WTC11 (cell line): Measurements from ENCODE around the gene FAM76A. TPM values are rescaled to one million over a fixed set of nuclear protein-coding genes. Genes with fewer than 3 reads are reported as not detected.

Experiments
- ATAC-seq: fragments of 200-7000 bp; cut with Tn5 transposase; 2 replicates; pipeline ENCODE4 v1.10.0; 2021; ENCODE audit warnings: mild to moderate bottlenecking, moderate library complexity
- CTCF ChIA-PET: fragments of 300-600 bp; sonication (Branson Sonifier 250); formaldehyde crosslinking; loops from one replicate; lab custom pipeline; 2021; ENCODE audit warnings: antibody characterized with exemption; lab: Charles Lee
- POLR2A ChIA-PET: fragments of 350-600 bp; sonication (Branson Sonifier 250); formaldehyde crosslinking; loops from one replicate; lab custom pipeline; 2021; ENCODE audit warnings: antibody characterized with exemption; lab: Charles Lee
- DNase-seq: peaks from one replicate; pipeline ENCODE4 v3.0.0; 2021; ENCODE audit warnings: low spot score
- H3K27ac Mint-ChIP-seq: 2 replicates; pipeline ENCODE4 v1.8.0; 2021; ENCODE audit warnings: mixed read lengths
- H3K27me3 Mint-ChIP-seq: 2 replicates; pipeline ENCODE4 v1.8.0; 2021; ENCODE audit warnings: low read depth, mild to moderate bottlenecking, moderate library complexity, mixed read lengths
- H3K36me3 Mint-ChIP-seq: 2 replicates; pipeline ENCODE4 v1.8.0; 2021; ENCODE audit warnings: mixed read lengths
- H3K4me1 Mint-ChIP-seq: 2 replicates; pipeline ENCODE4 v1.8.0; 2022; ENCODE audit warnings: mixed read lengths
- H3K4me3 Mint-ChIP-seq: 2 replicates; pipeline ENCODE4 v1.8.0; 2021; ENCODE audit warnings: mild to moderate bottlenecking, moderate library complexity, mixed read lengths
- H3K9me3 Mint-ChIP-seq: 2 replicates; pipeline ENCODE4 v1.8.0; 2021; ENCODE audit warnings: mixed read lengths
- CREB1 ChIP-seq: sonication (generic); formaldehyde crosslinking; IDR thresholded peaks from 2 replicates; pipeline ENCODE4 v1.8.0; 2023; ENCODE audit warnings: mild to moderate bottlenecking, missing genetic modification reagents
- E2F4 ChIP-seq: sonication (generic); formaldehyde crosslinking; IDR thresholded peaks from 2 replicates; pipeline ENCODE4 v1.8.1; 2022; ENCODE audit warnings: low read depth, mild to moderate bottlenecking, moderate library complexity, missing genetic modification reagents, borderline replicate concordance
- E2F5 ChIP-seq: sonication (generic); formaldehyde crosslinking; IDR thresholded peaks from 2 replicates; pipeline ENCODE4 v1.8.1; 2022; ENCODE audit warnings: mild to moderate bottlenecking, moderate library complexity, missing genetic modification reagents
- IRF1 ChIP-seq: sonication (generic); formaldehyde crosslinking; IDR thresholded peaks from 2 replicates; pipeline ENCODE4 v1.8.0; 2023; ENCODE audit warnings: missing genetic modification reagents
- IRF2 ChIP-seq: sonication (generic); formaldehyde crosslinking; IDR thresholded peaks from 2 replicates; pipeline ENCODE4 v1.8.0; 2022; ENCODE audit warnings: low read depth, missing genetic modification reagents, borderline replicate concordance
- NR2C2 ChIP-seq: sonication (generic); formaldehyde crosslinking; IDR thresholded peaks from 2 replicates; pipeline ENCODE4 v1.8.0; 2022; ENCODE audit warnings: mild to moderate bottlenecking, missing genetic modification reagents
- PREB ChIP-seq: sonication (generic); formaldehyde crosslinking; IDR thresholded peaks from 2 replicates; pipeline ENCODE4 v1.8.1; 2022; ENCODE audit warnings: mild to moderate bottlenecking, missing genetic modification reagents, moderate library complexity, borderline replicate concordance
- SMAD3 ChIP-seq: sonication (generic); formaldehyde crosslinking; IDR thresholded peaks from 2 replicates; pipeline ENCODE4 v1.8.0; 2022; ENCODE audit warnings: missing genetic modification reagents, mild to moderate bottlenecking, borderline replicate concordance
- SOX15 ChIP-seq: fragments of 250-450 bp; sonication (Bioruptor Pico); IDR thresholded peaks from 2 replicates; pipeline ENCODE4 v1.9.0; 2021; ENCODE audit warnings: mild to moderate bottlenecking
- TCF7 ChIP-seq: sonication (generic); formaldehyde crosslinking; IDR thresholded peaks from 2 replicates; pipeline ENCODE4 v1.8.0; 2022; ENCODE audit warnings: mild to moderate bottlenecking, low read depth, missing genetic modification reagents, moderate library complexity
- ZNF121 ChIP-seq: sonication (generic); formaldehyde crosslinking; IDR thresholded peaks from 2 replicates; pipeline ENCODE4 v1.8.0; 2023; ENCODE audit warnings: missing genetic modification reagents
- ZNF396 ChIP-seq: fragments of 250-450 bp; sonication (Bioruptor Pico); IDR thresholded peaks from 2 replicates; pipeline ENCODE4 v1.8.0; 2021; ENCODE audit warnings: mild to moderate bottlenecking, moderate library complexity, borderline replicate concordance
- ZNF423 ChIP-seq: fragments of 250-450 bp; sonication (Bioruptor Pico); IDR thresholded peaks from 2 replicates; pipeline ENCODE4 v2.1.2; 2022; ENCODE audit warnings: mild to moderate bottlenecking, moderate library complexity
- ZNF532 ChIP-seq: fragments of 250-450 bp; sonication (Bioruptor Pico); IDR thresholded peaks from 2 replicates; pipeline ENCODE4 v1.9.0; 2021; ENCODE audit warnings: mild to moderate bottlenecking, borderline replicate concordance
- total RNA-seq: library from RNA; stranded (reverse); gene quantifications from 3 replicates; pipeline ENCODE4 v1.2.3, GENCODE V29; 2021
- TF ChIP-seq, protein P1 (sequence below): sonication (generic); formaldehyde crosslinking; IDR thresholded peaks from 2 replicates; pipeline ENCODE4 v1.8.0; 2023; ENCODE audit warnings: mild to moderate bottlenecking, missing genetic modification reagents
- TF ChIP-seq, protein P2 (sequence below): sonication (generic); formaldehyde crosslinking; IDR thresholded peaks from 2 replicates; pipeline ENCODE4 v1.8.1; 2023; ENCODE audit warnings: mild to moderate bottlenecking, missing genetic modification reagents, moderate library complexity
- TF ChIP-seq, protein P3 (sequence below): sonication (generic); formaldehyde crosslinking; IDR thresholded peaks from 2 replicates; pipeline ENCODE4 v1.8.0; 2022; ENCODE audit warnings: mild to moderate bottlenecking, missing genetic modification reagents

The FAM76A gene
- total RNA-seq, 1 experiment from 2014 or later: 14.5 TPM

DNA sequence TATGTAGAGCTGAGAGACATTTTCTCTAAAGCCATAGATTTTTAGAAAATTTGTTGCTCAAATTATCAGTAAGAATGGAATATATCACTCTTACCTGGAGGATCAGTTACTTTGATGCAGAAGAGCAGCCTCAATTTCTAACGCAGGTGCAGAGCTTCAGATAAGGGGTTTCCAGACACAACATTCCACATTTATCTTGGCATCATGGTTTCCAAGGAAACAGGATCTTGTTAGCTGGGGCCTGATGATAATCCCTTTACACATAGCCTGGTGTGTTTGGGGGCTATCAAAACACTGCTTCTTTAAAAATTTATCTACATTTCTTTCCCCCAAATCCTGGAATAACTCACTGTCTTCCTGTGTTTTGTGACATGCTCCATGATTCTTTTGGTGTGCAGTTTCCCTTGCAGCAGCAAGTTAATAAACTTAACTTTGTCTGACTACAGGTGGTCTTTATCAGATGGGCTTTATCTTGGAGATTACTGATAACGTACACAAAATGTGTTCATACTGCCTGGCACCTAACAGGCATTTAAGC, 44.6 kb downstream of the FAM76A start:
- ATAC-seq: no peak
- H3K9me3 Mint-ChIP-seq: no peaks in the 10 kb centered on the region
- H3K27me3 Mint-ChIP-seq: no peaks in the 10 kb centered on the region
- TF ChIP-seq IRF2: no peak
- DNase-seq: no peak
- POLR2A ChIA-PET: no interaction called here
- no peaks in the 10 kb centered on the region for H3K36me3 Mint-ChIP-seq
- H3K4me3 Mint-ChIP-seq: no peak overlapping the region
- CTCF ChIA-PET: interaction anchor here (0.6 to 1.2 kb wide), 2 partner anchors 65 to 101 kb away, joined by 3 read pairs; no protein-coding TSS in a partner anchor
- peaks cover 12% of the 10 kb centered on the region for H3K4me1 Mint-ChIP-seq
- H3K27ac Mint-ChIP-seq: no peak overlapping the region

DNA sequence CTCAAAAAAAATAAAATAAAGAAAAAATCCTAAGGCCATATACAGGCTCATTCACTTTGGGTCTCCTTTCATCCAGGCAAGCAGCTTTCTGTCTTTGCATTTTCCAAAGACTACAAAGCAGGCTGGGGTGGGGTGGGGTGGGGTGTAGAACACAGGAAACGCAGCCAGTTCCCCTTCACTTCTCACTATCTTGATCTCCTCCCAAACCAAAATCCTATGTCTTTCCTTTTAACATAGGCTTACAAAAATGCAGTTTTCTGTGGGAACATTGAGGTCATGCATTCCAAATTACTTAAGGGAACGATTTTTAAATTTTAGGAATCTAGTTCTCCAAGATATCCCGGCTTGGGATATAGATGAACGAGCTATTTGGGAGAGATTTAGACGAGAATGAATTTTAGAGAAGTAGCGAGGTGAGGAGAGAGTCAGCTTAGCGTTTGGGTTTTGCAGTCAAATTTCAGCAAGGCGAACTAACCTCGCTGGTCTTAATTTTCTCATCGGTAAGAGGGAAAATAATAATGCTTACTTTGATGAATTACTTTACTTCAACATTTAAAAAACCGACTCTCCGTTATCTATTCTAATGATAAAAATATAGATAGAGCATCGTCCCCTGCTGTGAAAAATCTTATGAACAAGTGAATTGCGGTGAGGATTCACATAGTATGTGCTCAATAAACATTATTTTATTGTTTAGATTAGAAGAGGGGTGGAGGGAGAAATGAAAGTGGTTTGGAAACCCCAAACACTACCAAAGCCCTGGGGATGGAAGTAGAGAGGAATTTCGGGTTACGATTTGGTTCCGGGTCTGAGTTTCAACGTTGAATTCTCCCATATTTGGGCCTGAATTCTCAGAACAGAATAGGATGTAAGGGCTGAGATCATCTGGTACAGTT, 46.5 kb downstream of the FAM76A start:
- H3K27me3 Mint-ChIP-seq: no peaks in the 10 kb centered on the region
- H3K36me3 Mint-ChIP-seq: no peaks in the 10 kb centered on the region
- ATAC-seq: peak; percentile 2
- DNase-seq: no peak
- CTCF ChIA-PET: interaction anchor here (0.6 to 2.2 kb wide), 19 partner anchors 8 to 732 kb away, joined by 3 to 33 read pairs (median 5); partner anchors contain the start of genes FAM76A, IFI6, PPP1R8 and SLC9A1
- POLR2A ChIA-PET: interaction anchor here (0.7 to 2.2 kb wide), 8 partner anchors 13 to 104 kb away, joined by 3 to 20 read pairs (median 4); partner anchors contain the start of genes FAM76A, IFI6 and PPP1R8
- peak overlapping the region; percentile 92 for H3K27ac Mint-ChIP-seq
- H3K9me3 Mint-ChIP-seq: no peaks in the 10 kb centered on the region
- peaks cover 12% of the 10 kb centered on the region for H3K4me1 Mint-ChIP-seq
- H3K4me3 Mint-ChIP-seq: peak overlapping the region; percentile 79
- TF ChIP-seq, protein P1, sequence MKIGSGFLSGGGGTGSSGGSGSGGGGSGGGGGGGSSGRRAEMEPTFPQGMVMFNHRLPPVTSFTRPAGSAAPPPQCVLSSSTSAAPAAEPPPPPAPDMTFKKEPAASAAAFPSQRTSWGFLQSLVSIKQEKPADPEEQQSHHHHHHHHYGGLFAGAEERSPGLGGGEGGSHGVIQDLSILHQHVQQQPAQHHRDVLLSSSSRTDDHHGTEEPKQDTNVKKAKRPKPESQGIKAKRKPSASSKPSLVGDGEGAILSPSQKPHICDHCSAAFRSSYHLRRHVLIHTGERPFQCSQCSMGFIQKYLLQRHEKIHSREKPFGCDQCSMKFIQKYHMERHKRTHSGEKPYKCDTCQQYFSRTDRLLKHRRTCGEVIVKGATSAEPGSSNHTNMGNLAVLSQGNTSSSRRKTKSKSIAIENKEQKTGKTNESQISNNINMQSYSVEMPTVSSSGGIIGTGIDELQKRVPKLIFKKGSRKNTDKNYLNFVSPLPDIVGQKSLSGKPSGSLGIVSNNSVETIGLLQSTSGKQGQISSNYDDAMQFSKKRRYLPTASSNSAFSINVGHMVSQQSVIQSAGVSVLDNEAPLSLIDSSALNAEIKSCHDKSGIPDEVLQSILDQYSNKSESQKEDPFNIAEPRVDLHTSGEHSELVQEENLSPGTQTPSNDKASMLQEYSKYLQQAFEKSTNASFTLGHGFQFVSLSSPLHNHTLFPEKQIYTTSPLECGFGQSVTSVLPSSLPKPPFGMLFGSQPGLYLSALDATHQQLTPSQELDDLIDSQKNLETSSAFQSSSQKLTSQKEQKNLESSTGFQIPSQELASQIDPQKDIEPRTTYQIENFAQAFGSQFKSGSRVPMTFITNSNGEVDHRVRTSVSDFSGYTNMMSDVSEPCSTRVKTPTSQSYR (CRISPR knock-in tag): no peak
- TF ChIP-seq IRF2 (no peak), ZNF532 (no peak), E2F4 (no peak), CREB1 (CRISPR knock-in tag) (no peak), ZNF121 (CRISPR knock-in tag) (no peak), NR2C2 (CRISPR knock-in tag) (no peak), E2F5 (CRISPR knock-in tag) (no peak), ZNF396 (CRISPR knock-in tag) (no peak), SMAD3 (CRISPR knock-in tag) (no peak), SOX15 (CRISPR knock-in tag) (no peak), PREB (CRISPR knock-in tag) (no peak), ZNF423 (CRISPR knock-in tag) (no peak), TCF7 (no peak), IRF1 (CRISPR knock-in tag) (no peak)
- TF ChIP-seq, protein P2, sequence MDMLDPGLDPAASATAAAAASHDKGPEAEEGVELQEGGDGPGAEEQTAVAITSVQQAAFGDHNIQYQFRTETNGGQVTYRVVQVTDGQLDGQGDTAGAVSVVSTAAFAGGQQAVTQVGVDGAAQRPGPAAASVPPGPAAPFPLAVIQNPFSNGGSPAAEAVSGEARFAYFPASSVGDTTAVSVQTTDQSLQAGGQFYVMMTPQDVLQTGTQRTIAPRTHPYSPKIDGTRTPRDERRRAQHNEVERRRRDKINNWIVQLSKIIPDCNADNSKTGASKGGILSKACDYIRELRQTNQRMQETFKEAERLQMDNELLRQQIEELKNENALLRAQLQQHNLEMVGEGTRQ: no peak
- TF ChIP-seq, protein P3, sequence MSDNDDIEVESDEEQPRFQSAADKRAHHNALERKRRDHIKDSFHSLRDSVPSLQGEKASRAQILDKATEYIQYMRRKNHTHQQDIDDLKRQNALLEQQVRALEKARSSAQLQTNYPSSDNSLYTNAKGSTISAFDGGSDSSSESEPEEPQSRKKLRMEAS (CRISPR knock-in tag): no peak
